Thoracic aorta (tissue), 2 donors: ENCODE results near the gene PPEF1. TPM values are rescaled to one million over a fixed set of nuclear protein-coding genes. Genes with fewer than 3 reads are reported as not detected.
"Not testable (repeated sequence)": the region's sequence is repeated elsewhere in the genome, so short reads cannot be mapped to it uniquely, and the experiment has no call there.

Experiments used
- ATAC-seq: fragments of 150-250 bp; one replicate; pipeline ENCODE4 v1.8.0; 2017; ENCODE audit warnings: low read depth; ENCODE audit not compliant: insufficient number of reproducible peaks, low FRiP score
- DNase-seq: peaks from one replicate; pipeline ENCODE4 v3.0.0-alpha.2; 2020; ENCODE audit warnings: low spot score
- H3K27ac ChIP-seq, 2 donors: fragments of 200-600 bp; sonication (generic); 1 replicate in 1 of 2; 2 replicates in 1 of 2; pipeline ENCODE4 v1.5.1; 2016; ENCODE audit warnings: mild to moderate bottlenecking in 2 of 2, moderate library complexity in 2 of 2
- H3K27me3 ChIP-seq: fragments of 200-600 bp; sonication (generic); replicated peaks from 2 replicates; pipeline ENCODE4 v1.6.0; 2016; ENCODE audit warnings: mild to moderate bottlenecking; ENCODE audit not compliant: insufficient read depth
- H3K36me3 ChIP-seq: fragments of 200-600 bp; sonication (generic); one replicate; pipeline ENCODE4 v1.5.1; 2016
- H3K4me1 ChIP-seq, 2 donors: fragments of 200-600 bp; sonication (generic); 1 replicate in 1 of 2; 2 replicates in 1 of 2; pipeline versions ENCODE4 v1.5.1 to v1.6.0; 2016; ENCODE audit warnings: low read depth in 2 of 2, mild to moderate bottlenecking in 1 of 2; ENCODE audit not compliant: control insufficient read depth in 1 of 2
- H3K4me3 ChIP-seq: fragments of 200-600 bp; sonication (generic); 2 replicates; pipeline ENCODE4 v1.5.1; 2016; ENCODE audit warnings: mild to moderate bottlenecking
- H3K9me3 ChIP-seq: fragments of 200-600 bp; sonication (generic); 2 replicates; pipeline ENCODE4 v1.5.1; 2016
- CTCF ChIP-seq: fragments of 200-600 bp; sonication (generic); IDR thresholded peaks from one replicate; pipeline ENCODE4 v1.5.1; 2019; ENCODE audit warnings: antibody characterized with exemption
- total RNA-seq, 2 donors: library from RNA; depleted of rRNA; stranded (reverse); fragments of >200 nt; gene quantifications; one replicate each; pipeline versions ENCODE4 v1.1.0 to v1.2.3, GENCODE V29; 2016

PPEF1 gene
- total RNA-seq, 2 donors from 2014 or later, result not detected

GRCh38 chrX:18755651-18756050 lies 48.2 kb downstream of the PPEF1 start:
- Histone ChIP-seq H3K36me3 (no peaks in the 10 kb centered on the region), H3K27me3 (no peaks in the 10 kb centered on the region), H3K4me1 (no peaks in the 10 kb centered on the region), H3K4me3 (no peak overlapping the region), H3K27ac (no peak overlapping the region), H3K9me3 (no peaks in the 10 kb centered on the region)
- TF ChIP-seq CTCF, result no peak
- DNase-seq, result no peak
- no peak for ATAC-seq

- H3K4me3 ChIP-seq, result no peak overlapping the region
- H3K4me1 ChIP-seq, result no peaks in the 10 kb centered on the region
- no peaks in the 10 kb centered on the region for H3K36me3 ChIP-seq
- TF ChIP-seq CTCF, result no peak
- H3K27ac ChIP-seq, result no peak overlapping the region
- ATAC-seq, result no peak
- DNase-seq, result no peak
- H3K9me3 ChIP-seq, result no peaks in the 10 kb centered on the region
- no peaks in the 10 kb centered on the region for H3K27me3 ChIP-seq
Observed at GRCh38 chrX:18757956-18758932, 50.8 kb downstream of the PPEF1 start.

- TF ChIP-seq CTCF, result no peak
- DNase-seq (no peak), ATAC-seq (no peak)
- H3K27me3 ChIP-seq, result no peaks in the 10 kb centered on the region
- no peak overlapping the region for H3K27ac ChIP-seq
- H3K9me3 ChIP-seq, result no peaks in the 10 kb centered on the region
- no peaks in the 10 kb centered on the region for H3K36me3 ChIP-seq
- H3K4me1 ChIP-seq, result no peaks in the 10 kb centered on the region
- H3K4me3 ChIP-seq, result no peak overlapping the region
Observed at GRCh38 chrX:18761750-18762149, 54.3 kb downstream of the PPEF1 start.

GRCh38 chrX:18763106-18763505 lies 55.7 kb downstream of the PPEF1 start:
- not testable (repeated sequence) for H3K36me3 ChIP-seq, H3K4me1 ChIP-seq, ATAC-seq, H3K27me3 ChIP-seq, H3K9me3 ChIP-seq, DNase-seq, H3K4me3 ChIP-seq, H3K27ac ChIP-seq

GRCh38 chrX:18769364-18769763 lies 61.9 kb downstream of the PPEF1 start:
- no peaks in the 10 kb centered on the region for H3K9me3 ChIP-seq
- no peaks in the 10 kb centered on the region for H3K27me3 ChIP-seq
- H3K27ac ChIP-seq, result no peak overlapping the region
- no peaks in the 10 kb centered on the region for H3K4me1 ChIP-seq
- ATAC-seq (no peak), DNase-seq (no peak)
- H3K4me3 ChIP-seq, result no peak overlapping the region
- H3K36me3 ChIP-seq, result no peaks in the 10 kb centered on the region
- TF ChIP-seq CTCF, result no peak
